Glomerular visceral epithelial cell (primary cell): ENCODE data around the gene KLF5.

Experiments
- DNase-seq: peaks from one replicate; pipeline ENCODE4 v3.0.0-alpha.2; 2016; ENCODE audit errors: extremely low spot score

Gene KLF5

DNA sequence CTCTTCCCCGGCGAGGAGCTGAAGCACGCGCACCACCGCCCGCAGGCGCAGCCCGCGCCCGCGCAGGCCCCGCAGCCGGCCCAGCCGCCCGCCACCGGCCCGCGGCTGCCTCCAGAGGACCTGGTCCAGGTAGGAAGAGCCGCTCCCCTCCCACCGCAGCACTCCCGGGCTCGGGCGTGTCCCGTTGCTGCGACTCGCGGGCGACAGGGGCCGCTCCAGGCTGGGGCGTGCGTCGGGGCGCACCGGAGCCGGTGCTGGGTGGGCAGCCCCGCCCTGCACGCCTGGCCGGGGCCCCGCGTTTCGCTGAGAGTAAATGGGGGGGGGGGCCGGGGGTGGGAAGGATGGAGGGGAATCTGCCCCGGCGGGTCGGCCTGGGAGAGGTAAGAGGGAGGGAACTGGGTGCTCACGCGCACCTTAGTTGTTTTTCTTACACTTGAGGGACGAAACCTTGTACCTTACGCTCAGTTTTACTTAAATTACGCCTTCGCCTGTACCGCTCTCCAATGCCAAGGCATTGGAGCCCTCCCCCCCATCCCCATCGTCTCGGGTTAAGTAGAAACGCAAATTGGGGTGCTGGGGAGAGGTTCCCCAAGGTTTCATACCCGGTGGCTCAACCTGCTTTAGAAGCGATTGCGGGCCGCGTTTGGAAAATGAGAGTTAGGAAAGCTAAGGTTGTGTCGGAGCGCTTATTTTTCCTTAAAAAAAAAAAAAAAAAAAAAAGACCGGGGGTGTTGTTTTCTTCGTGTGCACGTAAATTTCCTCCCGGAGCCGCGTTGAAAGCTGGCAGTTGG is 850 bp downstream of the KLF5 start:
- DNase-seq: peak; percentile 56

DNA sequence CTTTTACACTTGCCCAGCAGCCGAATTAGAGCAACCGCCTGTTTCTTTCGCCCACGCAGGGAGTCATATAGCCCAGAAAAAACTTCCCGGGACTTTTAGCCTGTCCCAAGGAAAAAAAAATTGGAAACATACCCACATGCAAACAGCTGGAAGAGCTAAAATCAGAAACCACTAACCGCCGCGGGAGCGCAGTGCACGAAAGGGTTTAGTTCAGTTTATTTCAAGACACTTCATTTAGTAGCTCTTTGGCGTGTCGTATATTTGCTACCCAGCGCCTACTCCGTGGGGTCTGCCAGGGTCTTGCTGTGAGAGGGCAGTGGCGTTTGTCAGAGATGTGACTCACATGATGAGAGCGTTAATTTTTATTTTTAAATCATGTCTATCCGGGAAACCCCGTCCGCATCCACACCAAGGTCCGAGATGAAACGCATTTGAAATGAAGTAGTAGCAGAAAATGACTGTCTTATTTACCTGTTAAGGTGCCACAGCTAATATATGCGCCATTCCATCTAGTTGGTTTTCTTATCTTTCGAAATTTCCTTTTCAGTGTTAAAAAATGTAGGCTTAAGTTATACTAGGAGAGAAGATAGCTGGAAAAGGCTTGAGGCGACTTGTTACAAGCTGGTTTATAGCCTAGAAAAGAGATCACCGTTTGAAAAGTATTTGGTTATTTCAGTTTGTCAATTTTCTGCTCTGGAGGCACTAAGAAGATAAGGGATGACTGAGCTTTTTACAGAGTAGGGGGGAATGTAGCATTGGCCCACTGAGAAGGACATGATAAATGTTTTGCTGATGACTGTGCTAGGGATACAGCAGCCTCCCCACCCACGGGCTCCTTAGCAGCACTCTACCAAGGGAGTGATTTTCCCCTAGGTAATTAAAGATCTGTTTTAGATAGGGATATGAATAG is 1.7 kb downstream of the KLF5 start:
- DNase-seq: peak; percentile 40

DNA sequence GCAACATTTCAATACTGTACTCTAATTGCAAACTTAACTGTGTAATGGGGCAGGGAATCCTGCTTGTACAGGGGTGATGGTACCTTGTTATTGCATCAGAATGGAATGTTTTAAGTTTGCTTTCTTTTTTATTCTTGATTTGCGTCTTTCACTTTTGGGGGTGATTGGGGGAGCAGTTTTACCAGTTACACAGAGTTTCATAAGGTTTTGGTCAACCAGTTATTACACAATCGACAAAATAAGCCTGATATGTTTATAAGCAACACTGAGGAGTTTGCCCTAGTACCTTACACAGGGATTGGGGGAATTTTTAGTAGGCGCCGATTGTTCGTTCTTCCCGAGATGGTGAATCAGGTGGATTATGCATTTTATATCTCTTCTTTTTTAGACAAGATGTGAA is 2.7 kb downstream of the KLF5 start:
- no peak for DNase-seq

DNA sequence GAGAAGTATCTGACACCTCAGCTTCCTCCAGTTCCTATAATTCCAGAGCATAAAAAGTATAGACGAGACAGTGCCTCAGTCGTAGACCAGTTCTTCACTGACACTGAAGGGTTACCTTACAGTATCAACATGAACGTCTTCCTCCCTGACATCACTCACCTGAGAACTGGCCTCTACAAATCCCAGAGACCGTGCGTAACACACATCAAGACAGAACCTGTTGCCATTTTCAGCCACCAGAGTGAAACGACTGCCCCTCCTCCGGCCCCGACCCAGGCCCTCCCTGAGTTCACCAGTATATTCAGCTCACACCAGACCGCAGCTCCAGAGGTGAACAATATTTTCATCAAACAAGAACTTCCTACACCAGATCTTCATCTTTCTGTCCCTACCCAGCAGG is 3.1 kb downstream of the KLF5 start:
- no peak for DNase-seq

DNA sequence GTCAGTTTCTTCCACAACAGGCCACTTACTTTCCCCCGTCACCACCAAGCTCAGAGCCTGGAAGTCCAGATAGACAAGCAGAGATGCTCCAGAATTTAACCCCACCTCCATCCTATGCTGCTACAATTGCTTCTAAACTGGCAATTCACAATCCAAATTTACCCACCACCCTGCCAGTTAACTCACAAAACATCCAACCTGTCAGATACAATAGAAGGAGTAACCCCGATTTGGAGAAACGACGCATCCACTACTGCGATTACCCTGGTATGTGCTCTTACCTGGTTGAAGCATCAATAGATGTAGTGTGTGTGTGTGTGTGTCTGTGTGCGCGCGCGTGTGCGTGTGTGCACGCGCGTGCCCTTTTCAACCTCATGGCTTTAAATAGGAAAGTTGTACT is 3.7 kb downstream of the KLF5 start:
- DNase-seq: no peak

DNA sequence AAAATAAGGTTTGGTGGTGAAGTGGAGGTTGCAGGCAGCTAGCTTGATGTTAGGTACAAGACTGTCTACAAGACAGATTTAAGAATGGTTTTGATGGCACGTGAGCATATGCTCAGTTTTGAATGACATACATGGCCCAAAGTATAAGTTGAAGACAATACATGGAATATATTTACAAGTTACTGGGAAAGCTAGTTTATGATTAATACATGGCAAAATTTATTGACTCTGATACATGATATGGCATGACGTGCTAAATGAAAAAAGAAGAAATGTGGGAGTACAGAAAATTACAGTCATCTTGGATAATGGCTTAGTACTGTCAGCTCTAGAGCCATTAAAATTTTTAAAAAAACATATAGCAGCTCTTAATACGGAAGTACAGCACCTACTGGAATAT is 4.4 kb downstream of the KLF5 start:
- DNase-seq: no peak

DNA sequence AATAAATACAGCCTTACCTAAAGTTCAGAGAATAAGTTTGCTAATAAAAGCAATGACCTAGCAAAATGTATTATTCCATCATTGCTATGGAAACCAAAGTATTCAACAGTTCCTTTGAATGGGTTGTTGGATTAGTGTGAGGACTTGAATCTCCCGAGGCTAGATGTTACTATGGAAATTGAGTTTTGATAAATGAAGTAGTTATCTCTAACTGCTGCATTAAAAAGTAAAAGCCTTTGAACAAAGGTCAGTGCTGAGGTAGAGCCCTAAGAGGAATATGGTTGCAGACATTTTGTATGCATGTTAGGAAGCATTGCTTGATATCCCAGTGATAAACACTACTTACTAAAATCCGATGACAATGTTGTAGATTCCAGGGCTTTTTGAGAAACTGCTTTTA is 6.2 kb downstream of the KLF5 start:
- DNase-seq: no peak

DNA sequence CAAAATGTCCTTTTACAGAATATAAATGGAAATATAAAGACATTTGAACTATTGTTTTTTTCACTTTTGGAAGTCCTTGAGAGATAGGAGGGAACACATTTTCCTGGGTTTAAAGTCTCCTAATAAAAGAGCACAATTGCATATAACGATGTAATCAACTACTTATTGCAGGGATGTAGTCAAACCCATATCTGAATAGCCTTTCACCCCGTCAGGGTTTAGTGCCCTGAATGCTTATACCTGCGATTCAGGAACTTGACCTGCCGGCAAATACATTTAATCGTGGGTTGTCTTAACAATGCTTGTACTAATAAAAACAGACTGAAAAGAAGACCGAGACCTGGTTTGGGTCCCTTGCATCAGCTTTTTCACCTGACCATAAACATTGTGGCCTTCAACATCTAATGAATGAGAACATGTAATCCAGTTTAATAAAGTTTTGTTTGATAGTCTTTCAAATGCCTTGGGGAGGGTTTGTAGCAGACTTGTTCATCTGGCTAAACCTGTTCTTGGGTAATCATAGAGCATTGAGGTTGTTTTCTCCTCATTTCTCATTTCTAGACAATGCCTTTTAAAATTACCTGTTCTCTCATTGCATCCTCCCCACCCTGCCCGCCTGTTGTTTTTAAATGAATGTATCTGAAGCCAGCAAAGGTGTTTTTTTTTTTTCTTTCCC is 7.0 kb downstream of the KLF5 start:
- DNase-seq: no peak

DNA sequence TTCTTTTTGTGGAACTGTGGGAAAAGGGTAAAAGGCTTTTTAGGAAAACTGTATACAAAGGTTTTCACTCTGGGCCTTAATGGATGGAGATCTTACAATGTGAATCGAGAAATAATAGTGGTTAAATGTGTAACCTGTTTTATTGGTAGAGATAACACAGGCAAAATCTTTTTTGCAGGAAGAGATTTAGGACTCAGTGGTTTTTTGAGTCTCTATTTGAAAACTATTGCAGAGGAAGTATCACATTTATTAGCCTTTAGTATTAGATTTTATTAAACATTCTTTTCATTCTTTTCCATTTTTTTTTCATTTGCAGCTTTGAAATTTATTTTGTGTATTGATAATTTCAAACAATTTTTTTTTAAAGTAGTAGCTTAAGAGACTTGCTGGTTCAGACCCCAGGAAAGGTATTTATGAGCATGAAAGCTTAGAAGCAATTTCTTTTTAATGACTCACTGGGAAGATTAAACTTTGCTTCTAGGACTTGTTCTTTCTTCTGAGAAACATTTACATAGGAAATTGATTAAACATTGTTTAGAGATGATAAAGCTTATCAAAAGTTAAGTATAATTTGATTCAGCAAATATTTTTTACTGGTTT is 10.5 kb downstream of the KLF5 start:
- no peak for DNase-seq

DNA sequence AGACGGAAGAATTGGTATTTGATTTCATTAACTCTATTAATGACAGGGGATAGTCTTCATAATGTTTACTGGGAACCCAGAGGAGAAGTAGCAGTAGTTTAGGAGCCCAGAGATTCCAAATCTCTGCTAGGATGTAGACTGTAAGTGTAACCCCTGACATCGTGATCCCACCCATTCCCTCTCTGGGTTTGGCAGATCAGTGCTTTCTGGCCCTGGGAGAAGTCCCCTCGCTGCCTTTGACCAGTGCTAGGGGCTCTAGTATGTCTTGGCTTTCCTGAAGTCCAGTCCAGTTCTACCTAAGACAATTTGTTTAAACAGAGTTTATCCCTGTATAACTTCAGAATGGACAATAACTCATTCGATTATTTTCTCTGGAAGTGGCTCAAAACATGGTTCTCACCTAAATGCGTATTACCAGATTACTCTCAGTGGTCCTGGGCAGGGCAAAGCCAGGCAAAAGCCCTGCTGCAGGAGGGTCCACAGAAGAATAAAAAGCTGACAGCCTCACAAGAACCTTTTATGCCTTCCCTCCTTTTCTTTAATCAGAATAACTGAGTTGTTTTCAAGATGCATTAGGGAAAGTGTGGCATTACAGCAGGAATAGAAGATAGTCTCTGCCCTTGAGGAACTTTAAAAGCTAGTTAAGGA is 11.8 kb downstream of the KLF5 start:
- DNase-seq: no peak

DNA sequence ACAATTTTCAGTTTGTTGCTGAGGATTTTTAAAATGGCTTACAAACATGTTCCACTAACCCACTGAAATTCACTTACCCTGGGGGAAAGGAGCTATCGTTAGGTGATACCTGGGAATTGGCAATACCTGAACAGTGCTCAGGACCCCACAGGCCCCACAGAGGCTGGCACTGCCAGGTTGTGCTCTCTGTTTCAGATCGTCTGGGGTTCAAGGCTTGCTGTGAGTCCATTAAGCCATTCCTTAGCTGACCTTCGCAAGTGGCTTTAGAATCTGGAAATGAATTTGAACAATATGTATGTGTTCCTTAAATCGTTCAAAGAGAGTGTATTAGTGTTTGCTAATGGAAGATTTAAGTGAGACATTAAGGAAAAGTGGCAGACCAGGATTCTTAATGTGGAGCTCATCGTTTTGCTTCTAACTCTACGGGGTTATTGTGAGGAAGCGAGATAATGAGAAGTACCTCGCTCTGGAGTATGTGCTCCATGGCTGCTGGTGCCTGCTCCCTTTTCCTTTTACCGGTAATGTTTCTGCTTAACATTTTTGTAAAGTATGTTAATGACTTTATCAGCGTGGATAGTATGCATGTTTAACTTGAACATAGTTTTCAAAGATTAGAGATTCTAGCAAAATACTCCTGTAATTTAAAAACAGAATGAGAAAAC is 13.6 kb downstream of the KLF5 start:
- DNase-seq: no peak

DNA sequence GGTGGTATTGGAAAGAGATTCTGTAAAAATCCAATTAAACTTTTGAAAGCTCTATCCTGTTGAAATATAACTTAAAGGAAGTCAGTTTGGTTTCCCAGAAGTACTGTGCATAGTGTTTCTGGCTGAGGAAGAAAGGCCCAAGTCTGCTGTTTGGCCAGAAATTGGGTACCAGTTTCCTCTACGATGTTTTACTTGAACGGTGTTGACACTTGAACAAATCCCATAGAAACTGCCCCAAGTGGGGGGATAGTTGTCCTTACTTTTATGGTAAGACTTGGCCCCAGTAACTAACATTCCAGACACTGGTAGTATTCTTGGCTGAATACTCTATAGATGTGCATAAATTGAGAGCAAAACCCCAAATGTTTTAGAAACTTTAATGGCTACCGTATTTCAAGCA is 14.2 kb downstream of the KLF5 start:
- DNase-seq: no peak

DNA sequence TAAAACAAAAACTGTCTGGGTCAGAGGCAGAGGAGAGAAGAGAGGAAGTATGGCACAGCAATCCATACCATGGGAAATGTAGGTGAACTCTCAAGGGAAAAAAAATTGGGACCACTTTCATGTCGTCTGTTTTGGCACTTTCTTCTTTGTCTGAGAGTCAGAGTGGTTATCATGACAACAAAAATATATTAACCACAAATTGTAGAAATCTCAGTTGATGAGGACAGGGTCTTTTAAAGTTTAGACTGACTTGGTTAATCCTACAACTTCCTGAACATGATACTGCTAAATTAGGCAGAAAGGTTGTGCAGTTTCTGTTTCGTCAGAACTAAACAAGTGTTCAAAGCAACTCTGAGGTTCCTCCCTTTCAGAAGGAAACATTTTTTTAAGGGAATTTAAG is 15.2 kb downstream of the KLF5 start:
- DNase-seq: no peak

DNA sequence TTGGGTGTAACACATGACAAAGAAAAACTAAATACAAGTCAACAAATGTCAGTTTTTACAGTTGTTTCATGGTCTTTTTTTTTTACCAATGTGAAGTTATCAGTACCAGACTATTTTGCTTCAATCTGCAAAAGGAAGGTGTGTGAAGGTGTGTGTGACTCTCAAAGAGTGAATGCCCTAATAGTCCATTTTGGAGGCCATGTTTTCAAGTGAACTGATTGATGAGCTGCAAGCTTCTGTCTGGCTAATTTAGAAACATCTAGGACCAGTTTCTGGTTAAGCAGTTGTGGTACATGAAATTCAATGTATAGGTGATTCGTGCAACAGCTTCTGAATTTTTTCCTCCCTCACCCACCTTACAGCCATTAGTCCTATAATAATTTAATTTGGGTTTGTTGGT is 16.1 kb downstream of the KLF5 start:
- DNase-seq: no peak

DNA sequence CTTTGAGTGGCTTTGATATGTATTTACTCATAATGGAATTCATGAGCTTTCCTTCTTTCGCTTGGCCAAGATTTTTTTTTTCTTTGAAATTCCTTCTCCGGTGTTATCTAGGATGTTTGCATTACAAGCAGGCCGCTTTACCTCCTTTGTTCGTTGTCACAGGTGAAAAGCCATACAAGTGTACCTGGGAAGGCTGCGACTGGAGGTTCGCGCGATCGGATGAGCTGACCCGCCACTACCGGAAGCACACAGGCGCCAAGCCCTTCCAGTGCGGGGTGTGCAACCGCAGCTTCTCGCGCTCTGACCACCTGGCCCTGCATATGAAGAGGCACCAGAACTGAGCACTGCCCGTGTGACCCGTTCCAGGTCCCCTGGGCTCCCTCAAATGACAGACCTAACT is 16.7 kb downstream of the KLF5 start:
- DNase-seq: no peak

DNA sequence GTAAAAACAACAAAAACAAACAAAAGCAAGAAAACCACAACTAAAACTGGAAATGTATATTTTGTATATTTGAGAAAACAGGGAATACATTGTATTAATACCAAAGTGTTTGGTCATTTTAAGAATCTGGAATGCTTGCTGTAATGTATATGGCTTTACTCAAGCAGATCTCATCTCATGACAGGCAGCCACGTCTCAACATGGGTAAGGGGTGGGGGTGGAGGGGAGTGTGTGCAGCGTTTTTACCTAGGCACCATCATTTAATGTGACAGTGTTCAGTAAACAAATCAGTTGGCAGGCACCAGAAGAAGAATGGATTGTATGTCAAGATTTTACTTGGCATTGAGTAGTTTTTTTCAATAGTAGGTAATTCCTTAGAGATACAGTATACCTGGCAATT is 17.1 kb downstream of the KLF5 start:
- no peak for DNase-seq

DNA sequence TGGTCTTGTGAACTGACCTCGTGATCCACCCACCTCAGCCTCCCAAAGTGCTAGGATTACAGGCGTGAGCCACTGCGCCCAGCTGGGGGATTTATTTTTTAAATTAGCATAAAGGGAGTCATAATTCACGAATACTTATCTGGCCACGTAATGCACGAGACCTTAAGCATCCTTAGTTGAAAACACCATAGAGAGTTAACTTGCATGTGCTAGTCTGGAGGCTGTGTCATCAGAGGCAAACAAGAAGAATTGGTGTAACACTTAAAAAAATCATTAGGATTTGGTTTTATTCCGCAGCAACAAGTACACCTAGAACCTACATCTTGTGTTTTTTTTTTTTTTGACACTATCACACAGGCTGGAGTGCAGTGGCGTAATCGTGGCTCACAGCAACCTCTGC is 19.1 kb downstream of the KLF5 start:
- DNase-seq: no peak

DNA sequence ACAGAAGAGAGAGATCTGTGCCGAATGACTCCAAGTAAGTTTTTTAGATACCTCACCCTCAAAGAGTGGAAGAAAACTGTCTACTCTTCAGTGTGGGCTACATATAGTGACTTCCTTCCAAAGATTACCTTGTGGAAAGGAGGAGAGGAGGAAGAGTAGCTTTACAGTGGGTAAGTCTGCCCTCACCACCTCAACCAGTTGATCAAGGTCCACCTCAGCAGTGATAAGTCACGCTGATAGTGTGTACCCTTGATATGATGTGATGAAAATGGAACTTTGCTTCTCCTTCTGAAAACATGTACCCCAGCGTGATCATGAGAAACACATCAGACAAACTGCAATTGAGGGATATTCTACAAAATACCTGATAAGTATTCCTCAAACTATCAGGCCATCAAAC is 20.6 kb downstream of the KLF5 start:
- no peak for DNase-seq

DNA sequence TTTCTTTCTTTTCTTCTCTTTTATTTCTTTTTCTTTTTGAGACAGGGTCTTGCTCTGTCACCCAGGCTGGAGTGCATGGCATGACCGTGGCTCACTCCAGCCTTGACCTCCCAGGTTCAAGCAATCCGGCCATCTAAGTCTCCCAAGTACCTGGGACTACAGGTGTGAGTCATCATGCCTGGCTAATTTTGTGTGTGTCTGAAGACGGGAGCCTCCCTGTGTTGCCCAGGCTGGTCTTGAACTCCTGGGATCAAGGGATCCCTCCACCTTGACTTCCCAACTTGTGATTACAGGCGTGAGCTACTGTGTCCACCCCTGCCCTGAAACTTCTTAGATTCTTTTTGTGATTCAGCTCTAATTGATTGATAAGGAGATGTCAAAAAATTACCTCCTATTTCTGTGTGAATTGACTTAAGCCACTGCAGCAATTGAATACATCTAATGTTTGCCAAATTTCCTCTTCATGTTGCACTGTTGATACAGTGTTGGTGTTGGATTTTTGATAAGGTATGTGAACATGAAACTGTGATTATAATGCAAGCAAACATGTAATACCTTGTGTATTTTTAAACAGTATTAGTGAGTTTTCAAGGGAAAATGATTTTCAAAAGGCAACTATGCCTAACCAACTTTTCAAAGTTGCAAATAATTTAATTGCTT is 22.6 kb downstream of the KLF5 start:
- no peak for DNase-seq

DNA sequence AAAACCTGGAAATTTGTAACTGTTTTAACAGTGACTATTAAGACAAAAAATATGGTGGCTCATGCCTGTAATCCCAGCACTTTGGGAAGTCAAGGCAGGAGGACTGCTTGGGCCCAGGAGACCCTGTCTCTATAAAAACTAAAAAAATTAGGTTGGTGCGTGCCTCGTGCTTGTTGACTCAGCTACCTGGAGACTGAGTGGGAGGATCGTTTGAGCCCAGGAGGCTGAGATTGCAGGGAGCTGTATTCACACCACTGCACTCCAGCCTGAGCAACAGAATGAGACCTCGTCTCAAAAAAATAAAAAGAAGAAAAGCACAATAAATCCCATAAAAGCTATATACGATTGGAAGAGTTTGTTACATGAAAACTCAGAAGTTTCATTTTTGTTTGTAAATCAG is 23.7 kb downstream of the KLF5 start:
- DNase-seq: no peak

DNA sequence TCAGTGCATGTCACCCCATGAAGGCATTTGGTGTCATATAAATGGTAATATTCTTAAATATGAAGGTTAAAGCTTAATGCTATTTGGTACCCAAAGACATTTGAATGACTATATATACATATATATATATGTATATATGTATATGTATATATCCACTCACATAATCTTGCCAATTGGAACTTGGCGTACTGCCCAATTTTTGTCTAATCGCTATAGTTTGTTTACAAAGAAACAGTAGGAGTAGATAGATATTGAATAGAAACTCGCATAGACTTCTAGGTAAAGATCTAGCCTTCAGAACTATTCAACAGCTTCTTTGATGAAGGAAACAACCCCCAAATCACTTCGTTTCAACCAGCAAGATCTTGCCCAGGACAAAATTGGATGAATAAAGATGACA is 24.1 kb downstream of the KLF5 start:
- DNase-seq: no peak
